ENCODE data around the gene CD37. TPM values are rescaled to one million over a fixed set of nuclear protein-coding genes. Genes with fewer than 3 reads are reported as not detected.

The CD37 gene
- total and polyA plus RNA-seq, 10 of the 15 experiments (the other 5 are each of a cell fraction or from before 2014, with no cell fraction given), result 34.1 to 359 (median 108) TPM

GRCh38 chr19:49340069-49340864 lies 5.1 kb downstream of the CD37 start (continued):
- TF ChIP-seq RELB (IDR thresholded peaks at IDR 0.05; ENCODE audit: low read depth) (peak; percentile 95), RUNX3 (IDR thresholded peaks at IDR 0.05; ENCODE audit: low read length) (peak; percentile 98), ZNF687 (IDR thresholded peaks at IDR 0.05) (no peak), ATF7 (IDR thresholded peaks at IDR 0.05; ENCODE audit: low read depth) (peak; percentile 87), ZNF622 (IDR thresholded peaks at IDR 0.05) (no peak), ZNF384 (IDR thresholded peaks at IDR 0.05; ENCODE audit: borderline replicate concordance, low read depth, low read length) (peak; percentile 57), YY1 (IDR thresholded peaks at IDR 0.05; ENCODE audit: low read depth, low read length) (0 out of 2 replicates have a peak, but pooled peaks have one; percentile 23), ZNF24 (IDR thresholded peaks at IDR 0.05) (no peak), STAT3 (IDR thresholded peaks at IDR 0.05; ENCODE audit: low read depth, low read length) (0 out of 2 replicates have a peak, but pooled peaks have one; percentile 50), TARDBP (IDR thresholded peaks at IDR 0.05; ENCODE audit: borderline replicate concordance) (no peak; the same call in 1 of the 2 replicates), POLR2AphosphoS5 (IDR thresholded peaks at IDR 0.05; ENCODE audit: low read length) (peak; percentile 46; the same call in 1 of the 2 replicates), RB1 (IDR thresholded peaks at IDR 0.05; ENCODE audit: borderline replicate concordance) (peak; percentile 91; the same call in 1 of the 2 replicates), MEF2B (IDR thresholded peaks at IDR 0.05; ENCODE audit: partially characterized antibody, poor library complexity, severe bottlenecking) (peak; percentile 100), TCF12 (IDR thresholded peaks at IDR 0.05; ENCODE audit: low read depth, low read length) (peak; percentile 95), HDAC6 (IDR thresholded peaks at IDR 0.05; ENCODE audit: unreplicated experiment) (no peak), BRCA1 (IDR thresholded peaks at IDR 0.05; ENCODE audit: low read depth, low read length) (no peak), NKRF (conservative IDR thresholded peaks at IDR 0.05) (no peak; the same call in 1 of the 2 replicates), ESRRA (IDR thresholded peaks at IDR 0.05; ENCODE audit: low read length) (0 out of 2 replicates have a peak, but pooled peaks have one; percentile 36), HDGF (IDR thresholded peaks at IDR 0.05) (peak; percentile 93), ZNF274 (IDR thresholded peaks at IDR 0.05; ENCODE audit: insufficient read depth, insufficient read length) (no peak), MTA2 (IDR thresholded peaks at IDR 0.05; ENCODE audit: low read depth) (peak; percentile 92), STAT1 (conservative IDR thresholded peaks at IDR 0.05) (no peak), RAD21 (IDR thresholded peaks at IDR 0.05; ENCODE audit: insufficient read depth, low read depth, low read length) (no peak), KLF5 (IDR thresholded peaks at IDR 0.05; ENCODE audit: partially characterized antibody) (peak; percentile 64)

Measured in GM12878 (cell line).